ENCODE data around the gene MMGT1. TPM values are rescaled to one million over a fixed set of nuclear protein-coding genes. Genes with fewer than 3 reads are reported as not detected.
A peak's percentile ranks its signal among the peaks of the same experiment; 100 is the strongest.

MMGT1 gene
- total RNA-seq, 1 donor: 40.2 TPM

DNA sequence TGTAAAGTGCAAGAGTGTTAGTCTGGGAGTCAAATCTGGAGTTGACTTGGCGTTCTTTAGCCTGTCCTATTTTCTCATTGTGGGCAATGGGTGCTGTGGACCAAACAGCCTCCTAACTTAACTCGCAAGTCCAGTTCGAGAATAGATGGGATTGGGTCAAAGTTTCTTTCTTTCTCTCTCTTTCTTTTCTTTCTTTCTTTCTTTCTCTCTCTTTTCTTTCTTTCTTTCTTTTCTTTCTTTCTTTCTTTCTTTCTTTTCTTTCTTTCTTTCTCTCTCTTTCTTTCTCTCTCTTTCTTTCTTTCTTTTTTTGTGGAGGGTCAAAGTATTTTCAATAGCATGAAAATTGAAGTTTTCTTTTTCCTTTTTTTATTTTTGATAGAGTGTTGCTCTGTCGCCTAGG, 14.5 kb upstream of the MMGT1 start:
- no peak overlapping the region for H3K4me3 ChIP-seq (ENCODE audit: low read depth, low read length)
- no peak for DNase-seq (ENCODE audit: low read depth)
- TF ChIP-seq, protein P1, sequence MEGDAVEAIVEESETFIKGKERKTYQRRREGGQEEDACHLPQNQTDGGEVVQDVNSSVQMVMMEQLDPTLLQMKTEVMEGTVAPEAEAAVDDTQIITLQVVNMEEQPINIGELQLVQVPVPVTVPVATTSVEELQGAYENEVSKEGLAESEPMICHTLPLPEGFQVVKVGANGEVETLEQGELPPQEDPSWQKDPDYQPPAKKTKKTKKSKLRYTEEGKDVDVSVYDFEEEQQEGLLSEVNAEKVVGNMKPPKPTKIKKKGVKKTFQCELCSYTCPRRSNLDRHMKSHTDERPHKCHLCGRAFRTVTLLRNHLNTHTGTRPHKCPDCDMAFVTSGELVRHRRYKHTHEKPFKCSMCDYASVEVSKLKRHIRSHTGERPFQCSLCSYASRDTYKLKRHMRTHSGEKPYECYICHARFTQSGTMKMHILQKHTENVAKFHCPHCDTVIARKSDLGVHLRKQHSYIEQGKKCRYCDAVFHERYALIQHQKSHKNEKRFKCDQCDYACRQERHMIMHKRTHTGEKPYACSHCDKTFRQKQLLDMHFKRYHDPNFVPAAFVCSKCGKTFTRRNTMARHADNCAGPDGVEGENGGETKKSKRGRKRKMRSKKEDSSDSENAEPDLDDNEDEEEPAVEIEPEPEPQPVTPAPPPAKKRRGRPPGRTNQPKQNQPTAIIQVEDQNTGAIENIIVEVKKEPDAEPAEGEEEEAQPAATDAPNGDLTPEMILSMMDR (IDR thresholded peaks at IDR 0.05; ENCODE audit: insufficient read depth, low read length): no peak

DNA sequence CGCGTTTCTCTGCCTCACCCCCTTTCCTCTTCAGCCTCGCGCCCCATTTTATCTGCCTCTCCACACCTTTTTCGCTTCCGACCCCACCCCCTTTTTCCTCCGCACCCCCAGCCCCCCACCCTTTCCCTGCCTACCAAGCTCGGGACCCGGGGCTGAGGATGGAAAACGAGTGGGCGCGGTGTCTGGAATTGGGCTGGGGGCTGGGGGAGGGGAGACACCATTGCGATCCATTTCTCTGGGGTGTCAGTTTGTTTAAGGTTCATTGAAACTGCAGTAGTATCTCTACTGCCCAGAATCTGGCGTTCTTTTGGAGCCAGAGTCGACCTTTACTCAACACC, 12.2 kb upstream of the MMGT1 start:
- TF ChIP-seq, protein P1 (IDR thresholded peaks at IDR 0.05; ENCODE audit: insufficient read depth, low read length): no peak
- no peak for DNase-seq (ENCODE audit: low read depth)
- H3K4me3 ChIP-seq (ENCODE audit: low read depth, low read length): peak overlapping the region; percentile 70

DNA sequence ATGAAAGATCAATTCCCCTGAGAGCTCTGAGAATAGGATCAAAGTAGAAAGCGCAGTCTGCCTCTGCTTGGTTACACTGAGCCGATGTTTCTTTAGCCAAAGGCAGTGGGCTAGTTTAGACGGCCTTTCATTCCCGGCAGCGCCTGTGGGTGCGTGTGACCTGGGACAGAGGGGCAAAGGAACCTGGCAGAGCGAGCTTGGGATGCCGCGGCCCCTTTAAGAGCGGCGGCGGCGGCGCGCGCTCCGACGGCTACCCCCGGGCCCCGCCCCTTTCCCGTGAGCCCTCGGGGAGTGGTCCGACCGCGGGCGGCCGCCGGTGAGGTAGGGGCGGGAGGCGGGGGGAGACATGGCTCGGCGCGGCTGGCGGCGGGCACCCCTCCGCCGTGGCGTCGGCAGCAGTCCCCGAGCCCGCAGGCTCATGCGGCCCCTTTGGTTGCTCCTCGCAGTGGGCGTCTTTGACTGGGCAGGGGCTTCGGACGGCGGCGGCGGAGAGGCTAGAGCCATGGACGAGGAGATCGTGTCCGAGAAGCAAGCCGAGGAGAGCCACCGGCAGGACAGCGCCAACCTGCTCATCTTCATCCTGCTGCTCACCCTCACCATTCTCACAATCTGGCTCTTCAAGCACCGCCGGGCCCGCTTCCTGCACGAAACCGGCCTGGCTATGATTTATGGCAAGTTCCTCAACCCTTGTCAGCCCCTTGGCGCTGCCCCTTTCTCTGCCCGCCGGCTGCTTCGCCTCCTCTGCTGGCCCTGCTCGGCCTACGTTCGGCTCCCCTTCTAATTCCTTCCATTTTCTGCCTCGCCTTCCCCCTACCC, 11.6 kb upstream of the MMGT1 start, which contains the start of gene SLC9A6:
Gene SLC9A6 (plus strand): TSS at position 279 of the 816 bp plus-strand sequence. CDS start 224 bp downstream, at position 503.
- peak; percentile 23 for DNase-seq (ENCODE audit: low read depth)
- TF ChIP-seq, protein P1 (IDR thresholded peaks at IDR 0.05; ENCODE audit: insufficient read depth, low read length): no peak
- H3K4me3 ChIP-seq (ENCODE audit: low read depth, low read length): peak within 1 kb of the TSS; percentile 70

DNA sequence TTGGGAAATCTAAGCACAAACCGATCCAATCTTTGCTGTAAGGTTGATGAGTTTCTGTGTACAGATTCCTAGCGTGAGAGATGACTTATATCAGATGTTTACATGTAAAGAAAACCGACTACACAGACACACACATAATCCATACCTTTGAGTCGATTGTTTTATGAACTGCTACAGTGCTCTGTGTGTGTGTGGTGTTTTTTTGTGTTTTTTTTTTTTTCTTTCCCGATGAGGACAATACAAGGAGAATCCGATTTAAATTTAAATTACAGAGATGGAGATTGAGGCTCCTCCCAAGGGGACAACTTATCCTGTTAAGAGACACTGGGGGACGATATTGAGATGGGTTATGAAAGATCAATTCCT, 11.0 kb upstream of the MMGT1 start:
- H3K4me3 ChIP-seq (ENCODE audit: low read depth, low read length): peak overlapping the region; percentile 70
- DNase-seq (ENCODE audit: low read depth): peak; percentile 25
- TF ChIP-seq, protein P1 (IDR thresholded peaks at IDR 0.05; ENCODE audit: insufficient read depth, low read length): no peak

DNA sequence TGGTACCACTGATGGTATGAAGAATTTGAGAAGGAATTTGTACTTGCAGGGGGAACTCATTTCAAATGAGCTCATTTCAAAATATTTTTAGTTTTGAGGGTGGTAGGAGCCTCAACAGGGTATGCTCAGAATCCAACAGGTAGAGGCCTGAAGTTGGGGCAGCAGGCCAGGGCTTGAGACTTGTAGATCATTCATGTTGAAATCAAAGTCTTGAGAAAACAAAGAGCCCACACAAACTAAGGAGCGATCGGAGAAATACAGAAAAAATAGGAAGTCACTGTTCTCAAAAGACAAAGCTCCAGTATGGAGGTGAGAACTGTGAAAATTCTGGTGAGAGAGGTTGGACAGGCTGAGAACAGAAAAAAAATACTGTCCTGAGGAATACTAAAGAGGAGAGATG, 10.5 kb upstream of the MMGT1 start:
- DNase-seq (ENCODE audit: low read depth): no peak
- TF ChIP-seq, protein P1 (IDR thresholded peaks at IDR 0.05; ENCODE audit: insufficient read depth, low read length): no peak
- no peak overlapping the region for H3K4me3 ChIP-seq (ENCODE audit: low read depth, low read length)

DNA sequence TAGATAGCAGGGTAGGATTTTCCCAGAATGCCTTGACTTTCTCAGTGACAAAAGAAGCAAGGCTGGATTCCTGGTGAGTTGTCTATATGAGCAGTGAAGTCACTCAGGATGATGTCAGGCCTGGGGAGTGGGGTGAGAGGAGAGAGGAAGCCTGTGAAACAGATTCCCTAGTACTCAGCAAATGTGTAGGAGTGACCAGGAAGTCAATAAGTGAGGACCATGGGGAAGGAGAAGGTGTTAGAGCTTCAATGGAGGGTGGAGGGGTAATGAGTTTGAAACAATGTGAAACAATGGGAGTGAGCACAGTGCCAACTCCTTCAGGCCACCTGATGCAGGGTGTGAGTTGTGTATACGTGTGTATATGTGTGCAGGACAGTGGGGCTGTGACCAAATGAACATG, 9.1 kb upstream of the MMGT1 start:
- DNase-seq (ENCODE audit: low read depth): no peak
- TF ChIP-seq, protein P1 (IDR thresholded peaks at IDR 0.05; ENCODE audit: insufficient read depth, low read length): no peak
- H3K4me3 ChIP-seq (ENCODE audit: low read depth, low read length): no peak overlapping the region

DNA sequence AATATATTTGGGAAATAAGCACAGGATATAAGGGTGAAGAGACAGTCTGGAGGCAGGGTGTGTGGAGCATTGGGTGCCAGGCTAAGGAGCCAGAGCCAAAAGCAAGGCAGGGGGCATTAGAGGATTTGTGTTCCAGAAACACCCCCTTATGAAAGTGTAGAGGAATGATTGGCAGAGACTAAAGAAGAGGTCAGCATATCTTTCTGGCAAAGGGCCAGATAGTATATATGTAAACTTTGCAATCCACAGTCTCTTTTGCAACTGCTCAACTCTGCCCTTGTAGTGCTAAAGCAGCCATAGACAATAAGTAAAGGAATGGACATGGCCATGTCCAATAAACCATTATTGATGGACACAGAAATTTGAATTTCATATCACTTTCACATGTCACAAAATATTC, 7.9 kb upstream of the MMGT1 start:
- TF ChIP-seq, protein P1 (IDR thresholded peaks at IDR 0.05; ENCODE audit: insufficient read depth, low read length): no peak
- no peak overlapping the region for H3K4me3 ChIP-seq (ENCODE audit: low read depth, low read length)
- no peak for DNase-seq (ENCODE audit: low read depth)

Measured in fibroblast of the aortic adventitia (primary cell).